GM18907 (cell line): Measurements from ENCODE around the gene SRXN1.

ENCODE experiments used
- ATAC-seq: cut with Tn5 transposase; IDR thresholded peaks from one replicate; pipeline ENCODE4 v1.9.1; 2021; ENCODE audit warnings: mild to moderate bottlenecking, moderate library complexity; ENCODE audit not compliant: unreplicated experiment

SRXN1 gene

DNA sequence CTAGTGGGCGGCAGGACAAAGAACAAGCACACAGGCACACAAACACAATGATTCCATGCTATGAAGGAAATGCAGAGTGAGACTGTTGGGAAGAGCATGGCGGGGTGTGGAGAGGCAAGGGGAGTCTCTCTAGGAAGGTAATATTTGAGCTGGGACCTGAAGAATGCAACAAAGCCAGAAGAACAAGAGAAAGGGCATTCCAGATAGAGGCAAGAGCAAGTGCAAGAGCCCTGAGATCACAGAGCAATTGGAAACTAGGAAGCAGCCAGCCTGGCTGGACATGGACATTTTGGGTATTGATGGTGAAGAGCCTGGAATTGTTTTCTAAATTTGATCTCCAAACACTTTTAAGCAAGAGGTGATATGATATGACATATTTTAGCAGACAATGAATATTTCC lies 15.4 kb downstream of the SRXN1 start:
- no peak for ATAC-seq

DNA sequence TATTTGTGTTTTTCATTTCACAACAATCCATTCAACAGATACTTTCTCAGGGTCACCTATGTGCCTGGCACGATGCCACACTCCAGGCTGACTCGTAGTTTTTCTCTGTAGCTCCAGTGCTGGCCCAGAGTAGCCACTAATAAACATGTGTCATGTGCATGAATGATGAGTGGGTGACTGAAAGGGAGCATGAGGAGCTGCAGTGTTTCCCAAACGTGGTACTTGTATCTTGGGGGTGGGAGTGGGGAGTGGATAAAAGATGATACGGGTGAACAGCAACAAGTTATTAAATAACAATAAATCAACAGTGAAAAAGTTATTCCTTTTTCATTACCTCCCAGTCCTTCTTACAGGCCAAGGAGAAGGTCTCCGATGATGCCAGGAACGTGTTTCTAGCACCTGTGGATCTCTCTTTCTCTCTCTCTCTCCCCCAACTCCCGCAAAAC lies 17.1 kb downstream of the SRXN1 start:
- ATAC-seq, result no peak

DNA sequence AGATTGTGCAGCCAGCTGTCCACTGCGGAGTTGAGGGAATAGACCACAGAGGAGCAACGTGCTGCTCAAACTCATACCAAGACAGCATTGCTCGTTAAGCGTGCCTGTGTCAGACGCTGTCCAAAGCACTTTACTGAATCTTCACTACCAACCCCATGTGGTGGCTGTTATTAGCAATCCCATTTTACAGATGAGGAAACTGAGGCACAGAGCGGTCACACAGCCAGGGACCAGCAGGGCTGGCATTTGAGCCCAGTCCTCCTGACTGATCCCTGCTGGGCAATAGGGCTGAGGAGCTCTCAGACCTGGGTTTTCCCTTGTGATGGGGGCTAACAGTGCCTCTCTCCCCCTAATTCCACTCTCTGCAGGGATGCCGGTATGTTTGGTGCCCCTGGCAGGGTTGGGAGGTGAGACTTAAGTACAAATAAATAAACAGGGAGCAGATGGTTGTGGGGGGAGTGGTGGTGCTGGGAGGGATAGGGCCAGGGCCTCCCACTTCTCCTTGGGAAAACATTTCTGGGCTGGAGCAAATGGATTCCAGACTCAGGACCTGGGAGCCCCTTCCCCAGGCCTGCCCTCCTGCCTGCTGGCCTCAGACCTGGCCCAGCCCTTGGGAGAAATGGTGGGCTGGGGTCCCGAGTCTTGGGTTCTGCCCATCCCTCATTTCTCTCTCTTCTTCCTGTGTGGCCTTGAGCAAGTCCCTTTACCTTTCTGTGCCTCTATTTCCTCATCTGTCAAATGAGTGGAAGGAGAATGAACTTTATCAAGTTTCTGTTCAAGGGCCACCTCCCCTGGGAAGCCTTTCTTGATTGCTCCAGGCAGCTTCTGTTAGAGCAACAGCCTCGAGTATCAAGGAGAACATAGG lies 17.7 kb downstream of the SRXN1 start:
- no peak for ATAC-seq

DNA sequence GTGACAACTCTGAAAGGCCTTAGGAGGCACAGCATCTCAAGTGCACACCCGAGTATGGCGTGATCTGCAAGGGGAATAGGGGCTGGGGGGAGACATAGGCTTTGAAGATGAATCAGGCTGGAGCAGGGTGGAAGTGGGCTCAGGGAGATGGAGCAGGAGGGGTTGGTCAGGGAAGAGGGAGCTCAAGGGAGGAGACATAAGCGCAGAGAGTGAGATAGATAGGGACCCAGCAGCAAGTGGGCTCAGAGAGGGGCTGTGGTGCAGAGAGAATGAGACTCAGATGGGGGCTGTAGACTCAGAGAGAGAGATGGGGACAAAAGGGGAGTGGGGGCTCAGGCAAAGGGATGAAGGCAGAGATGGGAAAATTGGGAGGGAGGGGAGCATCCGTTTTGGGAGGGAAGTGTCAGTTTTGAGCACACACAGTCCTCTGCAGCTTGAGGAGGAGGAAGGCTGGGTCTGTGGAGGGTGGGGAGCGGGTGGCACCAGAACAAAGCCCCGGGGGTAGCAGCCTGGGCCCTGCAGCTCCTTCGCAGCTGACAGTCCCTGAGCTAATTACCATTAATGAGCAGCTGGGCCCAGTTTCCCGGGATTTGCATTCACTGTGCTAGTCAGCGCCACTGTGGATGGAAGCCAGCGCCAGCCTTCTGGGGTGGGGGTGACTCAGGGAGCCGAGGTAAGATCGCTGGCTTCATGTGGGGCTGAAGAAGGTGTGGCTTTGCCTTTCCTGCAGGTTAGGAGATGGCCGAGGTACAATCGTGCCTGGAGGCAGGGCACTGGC lies 18.7 kb downstream of the SRXN1 start:
- no peak for ATAC-seq

DNA sequence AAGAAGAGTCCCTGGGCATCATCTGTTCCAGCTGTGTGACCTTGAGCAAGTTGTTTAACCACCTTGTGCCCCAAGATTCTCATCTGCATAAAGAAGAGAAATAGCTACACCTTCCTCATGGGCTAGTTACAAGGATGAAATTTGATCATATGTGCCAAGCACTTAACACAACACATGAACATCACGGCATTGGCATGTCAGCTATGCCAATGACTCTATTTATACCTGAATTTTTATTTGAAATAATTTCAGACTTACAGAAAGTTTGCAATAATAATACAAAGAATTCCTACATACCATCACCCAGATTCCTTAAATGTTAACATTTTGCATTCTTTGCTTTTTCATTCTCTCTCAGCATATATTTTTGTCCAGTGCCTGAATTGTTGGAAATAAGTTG lies 21.9 kb downstream of the SRXN1 start:
- no peak for ATAC-seq

DNA sequence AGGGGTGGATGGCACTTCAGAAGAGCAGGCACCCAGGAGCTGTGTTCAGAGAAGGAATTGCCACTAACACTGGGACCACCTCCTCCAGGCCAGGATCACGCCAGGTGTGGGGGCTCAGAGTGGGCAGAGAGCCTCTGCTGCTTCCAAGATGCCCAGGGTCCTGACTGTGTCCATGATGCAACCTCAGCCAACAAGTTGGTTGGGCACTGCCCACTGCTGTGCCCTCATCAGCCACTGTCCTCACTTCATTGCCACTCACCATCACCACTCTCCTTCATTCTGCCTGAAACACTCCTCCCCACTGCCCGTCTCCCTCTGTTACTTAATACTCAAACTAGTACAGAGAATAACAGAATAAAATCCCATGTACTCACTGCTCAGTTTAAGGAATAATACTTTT lies 26.4 kb downstream of the SRXN1 start:
- ATAC-seq, result no peak

DNA sequence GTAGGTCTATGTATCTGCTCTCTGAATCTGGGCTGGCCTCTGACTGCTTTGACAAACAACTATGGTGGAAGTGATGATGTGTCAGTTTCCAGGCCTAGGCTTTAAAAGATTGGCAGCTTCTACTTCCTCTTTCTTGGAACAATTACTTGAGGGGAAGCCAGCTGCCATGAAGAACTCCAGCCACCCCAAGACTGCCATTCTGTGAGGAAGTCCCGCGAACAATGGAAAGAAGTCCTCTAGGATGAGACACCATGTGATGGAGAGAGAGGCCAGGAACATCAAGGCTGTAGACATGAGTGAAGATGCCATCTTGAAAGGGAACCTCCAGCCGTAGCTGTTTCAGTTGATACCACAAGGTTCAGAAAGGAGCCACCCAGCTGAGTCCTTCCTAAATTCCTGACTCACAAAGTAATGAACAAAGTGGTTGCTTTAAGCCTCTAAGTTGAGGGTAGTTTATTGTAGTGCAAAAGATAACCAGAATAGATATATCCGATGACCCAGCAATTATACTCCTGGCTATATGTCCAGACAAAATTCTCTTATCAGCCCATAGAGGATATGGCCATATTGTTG lies 27.6 kb downstream of the SRXN1 start:
- ATAC-seq, result no peak

DNA sequence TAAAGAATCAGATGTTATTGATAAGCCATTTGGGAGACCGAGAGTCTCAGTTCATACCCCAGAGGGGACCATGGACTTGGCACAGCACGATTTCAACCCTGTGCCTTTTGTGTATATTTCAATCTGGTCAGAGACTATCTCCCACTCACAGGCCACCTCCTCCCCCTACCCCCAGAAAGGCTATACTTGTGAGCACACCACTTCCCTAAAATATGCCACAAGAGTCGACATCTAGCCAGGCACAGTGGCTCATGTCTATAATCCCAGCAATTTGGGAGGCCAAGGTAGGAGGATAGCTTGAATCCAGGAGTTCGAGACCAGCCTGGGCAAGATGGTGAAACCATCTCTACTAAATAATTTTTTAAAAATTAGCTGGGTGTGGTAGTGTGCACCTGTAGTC lies 29.3 kb downstream of the SRXN1 start:
- ATAC-seq, result no peak

DNA sequence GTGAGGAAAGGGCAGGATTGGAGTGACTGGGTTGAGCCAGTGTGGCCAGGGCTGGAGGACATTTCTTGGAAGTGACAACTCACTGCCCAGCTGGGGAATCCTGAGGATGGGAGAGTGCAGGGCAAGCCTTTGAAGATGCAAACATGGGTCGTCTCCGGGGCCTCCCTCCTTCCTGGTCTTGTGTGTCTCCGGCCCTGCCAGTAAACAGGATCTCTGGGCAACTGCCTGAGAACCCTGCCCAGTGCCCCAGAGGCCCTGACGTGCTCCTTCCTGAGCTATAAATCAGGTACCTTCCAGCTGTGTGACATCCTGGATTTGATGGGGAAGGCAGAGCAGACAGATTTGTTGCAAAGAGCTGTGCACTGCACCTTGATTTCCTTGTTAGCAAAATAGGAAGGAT lies 30.0 kb downstream of the SRXN1 start:
- no peak for ATAC-seq

DNA sequence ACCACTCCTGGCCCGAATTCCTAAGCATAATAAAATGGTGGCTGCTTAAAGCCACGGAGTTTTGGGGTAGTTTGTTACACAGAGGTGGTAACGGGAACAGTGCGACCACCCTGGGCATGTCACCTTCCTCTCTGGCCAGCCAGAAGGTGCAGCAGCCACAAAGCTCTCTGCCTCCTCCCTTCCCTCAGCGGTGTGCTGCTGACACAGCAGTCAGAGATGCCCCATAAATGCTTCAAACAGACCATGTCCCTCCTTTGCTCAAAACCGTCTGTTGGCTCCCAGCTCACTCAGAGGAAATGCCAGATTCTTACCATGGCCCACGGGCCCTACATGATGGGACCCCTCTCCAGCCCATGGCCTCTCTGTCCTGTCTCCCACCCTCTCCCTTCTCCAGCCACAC lies 30.8 kb downstream of the SRXN1 start:
- no peak for ATAC-seq

DNA sequence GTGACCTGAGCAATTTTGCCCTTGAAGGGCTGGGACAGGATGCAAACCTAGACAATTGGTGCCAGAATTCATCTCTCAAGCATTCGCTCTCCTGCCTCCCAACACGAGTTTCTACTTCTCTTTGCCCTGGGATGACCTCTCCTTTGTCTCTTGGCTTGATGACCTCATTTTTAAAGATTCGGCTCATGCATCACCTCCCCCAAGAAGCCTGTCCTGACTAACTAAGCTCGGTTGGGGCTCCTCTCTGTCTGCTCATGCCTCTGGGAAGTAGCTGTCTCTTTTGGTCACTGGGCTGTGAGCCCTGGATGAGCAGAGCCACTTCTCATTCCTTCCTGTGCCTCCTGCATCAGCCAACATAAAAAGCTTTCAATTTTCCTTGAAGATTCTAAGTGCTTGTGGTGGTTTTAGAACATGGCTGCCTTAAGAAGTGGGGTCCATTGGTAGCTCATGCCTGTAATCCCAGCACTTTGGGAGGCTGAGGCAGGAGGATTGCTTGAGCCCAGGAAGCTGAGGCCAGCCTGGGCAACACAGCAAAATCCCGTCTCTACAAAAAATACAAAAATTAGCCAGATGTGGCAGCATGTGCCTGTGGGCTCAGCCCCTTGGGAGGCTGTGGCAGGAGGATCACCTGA lies 31.8 kb downstream of the SRXN1 start:
- ATAC-seq, result no peak

DNA sequence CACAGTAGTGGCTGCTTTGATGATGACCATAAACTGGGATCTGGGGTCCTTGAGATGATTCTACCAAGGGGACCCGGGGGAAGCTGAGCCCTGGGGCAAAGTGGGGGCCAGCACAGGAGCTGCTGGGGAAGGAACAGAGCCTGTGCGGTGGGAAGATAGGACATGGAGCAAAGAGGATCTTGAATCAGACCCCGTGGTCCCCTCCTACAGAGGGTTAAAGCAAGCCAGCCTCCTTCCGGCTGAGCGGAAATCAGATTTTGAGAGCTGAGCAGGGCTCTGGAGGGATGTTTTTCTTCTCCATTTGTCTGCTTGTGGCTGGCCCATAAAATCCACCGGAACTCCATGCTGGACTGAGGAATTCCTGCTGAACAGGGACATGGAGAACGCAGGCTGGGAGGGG lies 32.8 kb downstream of the SRXN1 start:
- ATAC-seq, result no peak

DNA sequence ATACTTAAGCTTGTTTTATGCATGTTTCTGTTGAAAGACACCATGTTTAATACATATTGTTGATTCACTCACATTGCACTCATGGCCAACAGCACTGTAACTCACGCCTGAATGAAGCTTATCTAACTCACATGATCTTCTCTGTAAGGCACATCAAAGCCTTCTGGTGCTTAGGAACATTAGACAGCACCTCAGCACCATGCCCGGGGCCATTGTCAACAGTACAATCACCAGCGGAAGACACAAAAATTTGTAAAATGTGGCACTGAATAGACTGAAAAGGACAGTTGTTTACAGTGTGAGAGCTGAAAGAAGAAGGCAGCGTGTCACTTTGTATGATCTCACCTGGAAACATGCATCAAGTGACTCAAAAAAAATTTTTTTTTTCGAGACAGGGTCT lies 34.0 kb downstream of the SRXN1 start:
- no peak for ATAC-seq

DNA sequence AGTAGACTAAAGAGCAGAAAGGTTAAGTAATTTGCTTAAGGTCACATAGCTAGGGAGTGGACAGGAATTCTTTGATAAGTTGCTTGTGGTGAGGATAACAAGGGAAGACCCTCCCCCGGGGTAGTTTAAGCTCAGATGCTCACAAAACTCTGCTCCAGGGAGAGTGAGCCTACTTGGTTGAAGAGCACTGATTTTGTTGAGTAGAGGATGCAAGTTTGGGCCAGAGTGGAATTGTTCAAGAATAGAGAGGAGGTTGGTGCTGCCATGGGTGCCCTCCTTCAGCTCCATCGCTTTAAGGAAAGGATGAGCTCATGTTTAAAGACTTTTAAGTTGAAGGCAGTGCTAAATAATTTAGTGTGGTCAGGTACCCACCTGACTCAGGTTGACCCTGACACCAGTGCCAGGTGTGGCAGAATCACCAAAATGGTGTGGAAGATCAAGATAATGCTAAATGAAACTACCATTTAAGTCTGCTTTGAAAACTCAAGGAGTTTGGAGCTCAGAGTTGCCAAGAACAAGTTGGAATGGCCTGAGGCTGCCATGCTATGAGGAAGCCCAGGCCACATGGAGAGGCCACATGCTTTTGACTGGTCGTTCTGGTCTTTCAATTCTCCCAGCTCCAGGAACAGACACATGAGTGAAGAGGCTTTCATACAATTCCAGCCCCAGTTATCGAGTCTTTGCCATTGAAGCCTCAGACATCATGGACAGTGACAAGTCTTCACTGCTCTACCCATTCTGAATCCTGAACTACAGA lies 34.9 kb downstream of the SRXN1 start:
- ATAC-seq, result no peak

DNA sequence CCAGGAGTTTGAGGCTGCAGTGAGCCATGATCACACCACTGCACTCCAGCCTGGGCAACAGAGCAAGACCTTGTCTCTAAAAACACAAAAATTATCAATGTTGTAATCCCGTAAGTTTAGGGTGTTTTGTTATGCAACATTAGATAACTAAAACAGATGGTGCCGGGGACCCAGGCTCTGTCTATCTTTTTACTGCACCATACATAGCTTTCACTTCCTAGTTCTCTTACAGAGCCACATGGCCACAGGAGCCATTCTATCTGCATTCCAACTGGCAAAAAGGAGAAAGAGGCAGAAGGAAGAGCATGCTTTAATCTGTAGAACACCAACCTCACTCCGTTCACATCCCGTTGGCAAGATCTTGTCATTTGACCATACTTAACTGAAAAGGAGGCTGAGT lies 37.5 kb downstream of the SRXN1 start:
- no peak for ATAC-seq

DNA sequence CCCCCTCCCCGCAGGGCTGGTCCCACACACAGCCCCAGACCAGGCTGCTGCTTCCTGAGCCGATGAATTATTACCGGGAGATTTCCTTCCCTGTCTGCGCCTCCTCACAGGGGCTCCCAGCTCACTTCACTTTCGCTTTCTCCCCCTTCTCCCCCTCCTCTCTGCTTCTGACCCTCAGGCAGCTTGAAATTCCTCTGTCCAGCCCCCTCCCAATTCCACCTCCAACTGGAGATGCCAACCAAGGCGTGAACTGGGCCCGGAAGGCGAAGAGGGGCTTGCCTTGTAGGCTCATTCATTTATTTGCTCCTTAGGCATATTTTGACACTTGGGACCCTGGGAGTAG lies 41.2 kb downstream of the SRXN1 start:
- no peak for ATAC-seq

DNA sequence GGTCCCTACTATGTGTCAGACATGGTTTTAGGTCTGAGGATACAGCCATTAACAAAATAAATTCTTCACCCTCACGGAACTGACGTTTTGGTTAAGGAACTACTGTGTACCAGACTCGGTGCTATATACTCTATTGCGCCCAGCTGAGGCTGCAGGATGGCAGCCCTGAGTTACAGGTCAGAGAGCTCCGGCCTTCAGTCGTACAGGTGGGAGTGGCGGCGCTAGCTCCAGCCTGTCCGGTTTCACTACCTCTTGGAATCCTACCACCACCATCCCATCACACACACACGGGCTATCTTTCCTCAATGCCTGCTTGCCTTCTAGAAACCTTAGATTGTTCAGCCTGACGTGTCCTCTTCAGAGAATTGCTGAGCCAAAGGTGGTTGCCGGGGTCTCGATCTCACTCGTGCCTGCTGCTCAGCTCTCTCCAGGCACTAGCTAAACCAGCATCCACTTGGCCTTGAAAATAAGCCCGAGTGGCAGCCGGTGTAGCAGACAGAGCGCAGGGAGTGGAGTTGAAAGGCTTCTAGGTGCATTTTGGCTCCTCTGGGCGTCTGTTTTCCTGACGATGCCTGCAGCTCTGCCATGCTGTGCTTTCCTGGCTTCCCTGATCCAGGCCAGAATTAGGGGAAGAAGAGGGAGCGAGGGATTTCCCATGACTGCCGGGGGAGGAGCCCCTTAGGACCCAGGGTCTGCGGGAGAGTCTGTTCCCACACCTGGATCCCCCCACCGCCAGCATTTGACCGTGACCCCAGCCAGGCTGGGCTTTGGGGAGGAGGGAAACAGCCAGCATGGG lies 41.8 kb downstream of the SRXN1 start:
- no peak for ATAC-seq

DNA sequence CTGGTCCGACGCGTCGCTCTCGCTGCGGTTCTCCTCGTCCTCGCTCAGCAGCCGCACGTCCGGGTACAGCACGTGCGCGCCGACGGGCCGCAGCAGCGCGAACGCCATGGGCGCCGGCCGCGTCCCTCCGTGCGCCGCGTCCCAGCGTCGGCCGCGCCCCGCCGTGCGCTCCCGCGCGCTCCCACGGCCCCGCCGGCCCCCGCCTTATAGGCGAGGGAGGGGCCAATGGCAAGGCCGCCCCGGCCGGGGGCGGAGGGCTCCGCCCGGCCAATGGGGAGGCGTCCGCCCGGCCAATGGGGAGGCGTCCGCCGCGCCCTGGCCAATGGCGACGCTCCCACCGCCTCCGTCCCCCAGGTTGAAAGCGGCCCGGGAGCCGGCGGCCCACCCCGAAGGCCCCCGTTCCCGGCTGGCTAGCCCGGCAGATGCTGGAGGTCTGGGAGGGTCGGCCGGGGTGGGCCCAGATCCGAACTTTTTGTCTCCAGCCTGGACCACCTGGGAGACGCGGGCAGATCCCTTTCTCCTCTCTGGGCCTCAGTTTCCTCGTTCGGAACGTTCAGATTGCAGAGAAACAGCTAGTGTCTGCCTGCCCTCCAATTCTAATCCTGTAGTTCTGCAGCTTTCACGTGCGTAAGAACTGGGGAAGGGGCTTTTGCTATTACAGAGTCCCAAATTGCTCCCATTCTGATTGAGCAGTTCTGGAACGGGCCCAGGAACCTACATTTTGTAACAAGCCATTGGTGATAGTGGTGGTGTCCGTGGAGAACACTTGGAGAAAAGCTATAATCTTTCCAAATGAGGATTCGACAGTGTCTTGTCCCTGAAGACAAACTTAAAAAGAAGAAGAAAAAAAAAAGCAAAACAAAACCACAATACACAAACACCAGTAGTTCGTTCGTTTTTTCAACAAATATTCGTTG lies 42.6 kb downstream of the SRXN1 start, which contains the start of gene TCF15:
TSS of gene TCF15 (minus strand) at position 180 of the 917 bp plus-strand sequence. CDS start at position 108, 72 bp downstream.
- ATAC-seq, result no peak
